SKM-1 treated with dmso at 0.1 percent for 144 hours (cell line): ENCODE results near the gene GJA3.

Experiments
- DNase-seq: peaks from one replicate; lab custom pipeline; 2025; ENCODE audit not compliant: unreplicated experiment; lab: John Stamatoyannopoulos, UW

GJA3 gene

DNA sequence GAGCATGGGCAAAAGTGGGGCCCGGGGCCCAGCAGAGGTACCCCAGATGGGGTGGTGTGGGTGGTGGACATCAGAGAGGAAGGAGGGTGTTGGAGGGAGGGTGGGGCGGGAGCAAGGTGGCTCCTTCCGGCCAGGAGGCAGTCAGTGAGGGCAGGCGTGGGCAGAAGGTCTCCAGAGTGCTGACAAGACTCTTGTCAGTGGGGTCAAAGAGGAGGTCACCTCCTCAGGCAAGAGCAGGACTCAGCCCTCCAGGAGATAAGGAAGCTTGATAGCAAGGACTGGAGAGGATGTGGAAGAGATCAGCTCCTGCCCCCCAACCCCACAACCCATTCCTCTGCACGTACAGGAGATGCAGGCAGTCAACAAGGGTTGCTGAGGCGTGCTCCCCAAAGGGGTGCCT, 9.8 kb downstream of the GJA3 start:
- no peak for DNase-seq

DNA sequence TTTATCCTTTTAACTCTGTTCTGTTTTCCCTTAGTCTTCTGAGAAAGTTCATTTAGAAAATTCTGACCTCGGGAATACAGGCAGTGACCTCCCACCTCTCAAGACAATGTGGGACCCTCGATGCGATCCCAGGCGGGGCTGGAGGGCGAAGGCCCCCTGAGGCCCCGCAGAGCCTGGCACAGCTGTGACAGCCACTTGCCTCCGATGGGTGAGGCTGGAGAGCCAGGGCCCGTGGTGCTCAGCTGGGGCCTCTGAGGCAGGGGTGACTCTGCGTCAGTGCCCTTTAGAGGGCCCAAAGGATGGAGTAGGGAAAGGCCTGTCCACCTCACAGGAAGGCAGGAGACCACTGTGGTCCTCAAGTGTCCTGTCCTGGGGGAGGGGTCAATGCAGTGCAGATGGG, 10.3 kb downstream of the GJA3 start:
- no peak for DNase-seq

GRCh38 chr13:20149762-20150161, 11.1 kb downstream of the GJA3 start:
- DNase-seq = no peak

- DNase-seq = no peak
Measured at GRCh38 chr13:20148501-20149183, 12.2 kb downstream of the GJA3 start.

DNA sequence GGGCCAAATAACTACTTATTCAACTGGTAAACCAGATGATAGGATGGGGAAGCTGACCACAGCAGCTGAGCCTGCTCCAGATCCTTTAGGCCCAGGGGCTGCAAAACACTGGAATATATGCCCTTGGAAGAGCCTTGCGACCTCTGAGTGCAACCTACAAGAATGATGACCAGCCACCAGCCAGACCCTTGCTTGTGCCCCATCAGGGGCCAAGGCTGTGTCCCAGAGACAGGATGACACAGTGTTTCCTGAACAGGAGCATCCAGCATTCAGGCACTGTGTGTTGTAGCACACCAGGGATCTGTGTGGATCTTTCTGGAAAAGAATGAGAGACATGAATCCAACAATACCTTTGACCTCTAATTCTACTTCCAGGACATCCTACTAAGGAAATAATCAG, 14.5 kb downstream of the GJA3 start:
- no peak for DNase-seq

DNA sequence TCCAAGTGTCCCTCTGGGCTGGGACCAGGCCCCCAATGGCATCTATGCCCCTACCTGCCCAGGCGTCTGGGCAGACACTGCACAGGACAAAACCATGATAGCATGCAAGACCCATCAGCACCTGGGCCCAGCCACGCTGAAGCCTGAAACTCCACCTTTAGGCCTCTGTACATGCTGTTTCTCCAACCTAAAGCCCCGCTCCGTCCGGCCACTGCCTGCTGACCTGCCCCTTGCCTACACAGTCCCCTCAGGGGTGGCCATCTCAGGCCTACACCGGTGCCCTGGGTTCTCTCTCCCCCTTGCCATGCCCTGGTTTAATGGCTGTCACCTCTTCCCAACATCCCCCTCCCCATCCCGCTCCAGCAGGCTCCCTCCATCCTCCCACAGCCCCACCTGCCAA, 15.3 kb downstream of the GJA3 start:
- DNase-seq = no peak

GRCh38 chr13:20144141-20144850, 16.6 kb downstream of the GJA3 start:
- no peak for DNase-seq

DNA sequence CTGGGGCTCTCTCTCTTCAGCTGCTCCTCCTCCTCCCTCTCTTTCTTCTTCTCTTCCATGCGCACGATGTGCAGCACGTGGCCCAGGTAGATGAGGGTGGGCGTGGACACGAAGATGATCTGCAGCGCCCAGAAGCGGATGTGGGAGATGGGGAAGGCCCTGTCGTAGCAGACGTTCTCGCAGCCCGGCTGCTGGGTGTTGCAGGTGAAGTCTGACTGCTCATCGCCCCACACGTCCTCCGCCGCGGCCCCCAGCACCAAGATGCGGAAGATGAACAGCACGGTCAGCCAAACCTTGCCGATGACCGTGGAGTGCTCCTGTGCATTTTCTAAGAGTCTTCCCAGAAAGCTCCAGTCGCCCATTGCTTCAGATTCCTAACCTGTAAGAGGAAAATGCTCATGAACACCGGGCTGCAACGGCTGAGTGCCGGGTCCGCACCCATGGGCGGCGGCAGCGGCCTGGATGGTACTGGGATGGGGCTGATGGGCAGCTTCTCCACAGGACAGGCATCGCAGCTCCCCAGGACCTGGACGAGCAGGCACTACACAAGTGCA, 17.8 kb downstream of the GJA3 start:
- DNase-seq = no peak

DNA sequence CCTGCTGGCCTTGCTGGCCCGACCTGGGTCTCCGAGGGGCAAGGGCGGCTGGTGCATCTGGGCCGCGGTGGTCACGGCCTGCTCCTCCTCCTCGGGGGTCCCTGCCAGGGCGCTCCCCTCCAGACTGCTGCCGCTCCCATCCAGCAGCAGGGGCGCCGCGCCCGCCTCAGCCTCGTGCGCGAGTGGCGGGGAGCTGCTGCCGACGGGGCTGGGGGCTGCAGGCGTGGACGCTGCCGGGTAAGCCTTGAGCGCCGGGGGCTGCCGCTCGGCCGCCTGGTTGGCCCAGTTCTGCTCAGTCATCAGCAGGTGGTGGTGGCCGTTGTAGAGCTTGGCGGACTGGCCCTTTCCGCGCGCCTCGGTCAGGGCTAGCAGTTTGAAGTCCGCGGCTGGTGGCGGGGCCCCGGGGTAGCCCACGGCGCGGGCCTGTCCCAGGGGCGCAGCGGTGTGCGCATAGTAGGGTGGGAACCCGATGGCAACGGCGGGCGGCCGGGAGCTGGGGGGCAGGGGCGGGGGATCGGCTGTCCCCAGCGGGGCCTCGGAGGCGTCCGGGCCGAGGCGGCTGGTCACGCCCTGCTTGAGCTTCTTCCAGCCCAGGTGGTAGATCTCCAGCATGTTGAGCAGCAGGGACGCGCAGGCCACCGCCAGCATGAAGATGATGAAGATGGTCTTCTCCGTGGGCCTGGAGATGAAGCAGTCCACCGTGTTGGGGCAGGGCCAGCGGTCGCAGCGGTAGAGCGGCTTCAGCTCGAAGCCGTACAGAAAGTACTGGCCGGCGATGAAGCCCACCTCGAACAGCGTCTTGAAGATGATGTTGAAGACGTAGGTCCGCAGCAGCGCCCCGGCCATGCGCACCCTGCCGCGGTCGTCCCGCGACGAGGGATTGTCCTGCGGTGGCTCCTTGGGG, 18.6 kb downstream of the GJA3 start:
- no peak for DNase-seq

DNA sequence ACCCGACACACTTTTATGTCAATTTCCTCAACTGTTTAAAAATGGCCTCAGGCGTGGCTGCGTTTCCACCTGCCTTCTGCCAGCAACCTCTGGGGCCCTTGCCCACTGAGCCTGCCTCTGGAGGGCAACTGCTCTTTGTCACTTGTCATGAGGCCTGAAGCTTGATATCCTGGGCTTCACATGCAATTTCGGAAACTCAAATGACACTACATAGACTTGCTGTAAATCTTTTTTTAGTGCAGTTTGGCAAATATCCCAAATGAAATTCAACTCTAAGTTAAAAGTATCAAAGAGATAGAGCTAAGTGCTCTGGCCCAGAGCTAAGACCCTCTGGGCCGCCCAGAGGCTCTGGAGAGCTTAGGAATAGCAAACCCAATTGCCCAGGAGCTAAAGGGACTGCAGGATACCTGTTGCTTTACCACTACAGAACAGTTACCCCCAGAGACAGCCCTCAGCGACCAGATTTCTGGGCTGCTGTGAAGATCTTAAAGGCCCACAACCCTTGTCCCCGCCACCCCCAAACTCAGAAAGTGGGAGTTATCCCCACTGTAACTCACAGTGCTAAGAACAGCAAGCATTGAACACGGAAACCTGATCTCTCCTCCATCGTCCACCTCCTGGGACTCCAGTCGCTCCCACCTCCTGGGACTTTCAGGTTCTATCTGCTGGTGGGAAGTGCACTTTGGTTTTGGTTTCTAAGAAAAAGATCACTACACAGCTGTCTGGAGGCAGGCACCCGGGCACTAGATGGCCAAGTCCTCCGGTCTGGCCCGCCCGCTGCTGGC, 19.4 kb downstream of the GJA3 start:
- no peak for DNase-seq

- DNase-seq = no peak
Measured at GRCh38 chr13:20140487-20140886, 20.4 kb downstream of the GJA3 start.

- no peak for DNase-seq
Measured at GRCh38 chr13:20137875-20138274, 23.0 kb downstream of the GJA3 start.

DNA sequence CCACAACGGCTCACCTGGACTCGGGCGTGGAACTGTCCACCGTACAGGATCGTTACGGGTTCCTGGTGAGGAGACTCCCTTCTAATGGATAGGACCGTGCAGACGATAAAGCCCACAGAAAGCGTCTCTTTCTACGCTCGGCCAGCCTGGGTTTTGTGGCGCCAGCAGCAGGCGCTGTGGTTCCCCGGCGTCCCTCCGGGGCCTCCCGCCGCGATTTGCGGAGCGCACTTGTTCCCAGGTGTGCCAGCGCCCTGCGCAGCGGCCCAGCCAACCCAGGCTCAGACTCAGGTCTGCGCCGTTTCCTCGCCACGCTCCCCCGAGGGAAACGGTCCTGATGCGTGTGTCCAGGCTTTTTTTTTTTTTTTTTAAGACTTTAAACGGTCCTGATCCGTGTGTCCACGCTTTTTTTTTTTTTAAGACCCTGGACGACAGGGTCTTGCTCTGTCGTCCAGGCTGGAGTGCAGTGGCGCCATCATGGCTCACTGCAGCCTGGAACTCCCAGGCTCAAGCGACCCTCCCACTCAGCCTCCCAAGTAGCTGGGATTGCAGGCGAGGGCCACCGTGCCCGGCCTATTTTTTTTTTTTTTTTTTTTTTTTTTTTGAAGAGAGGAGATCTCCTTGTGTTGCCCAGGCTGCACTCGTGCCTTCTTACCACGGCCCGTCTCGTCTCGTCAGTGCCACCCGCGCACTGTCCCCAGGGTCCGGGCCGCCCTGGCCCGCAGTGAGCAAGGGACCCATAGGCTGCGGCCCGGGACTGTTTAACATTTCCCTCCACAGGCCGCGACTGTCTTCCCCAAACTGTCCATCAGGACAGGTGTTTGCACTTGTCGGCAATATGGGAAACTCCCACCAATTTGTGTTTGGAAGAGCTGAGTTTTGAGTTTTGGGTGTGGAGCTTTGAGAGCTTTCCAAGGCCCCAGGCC, 23.8 kb downstream of the GJA3 start:
- no peak for DNase-seq

DNA sequence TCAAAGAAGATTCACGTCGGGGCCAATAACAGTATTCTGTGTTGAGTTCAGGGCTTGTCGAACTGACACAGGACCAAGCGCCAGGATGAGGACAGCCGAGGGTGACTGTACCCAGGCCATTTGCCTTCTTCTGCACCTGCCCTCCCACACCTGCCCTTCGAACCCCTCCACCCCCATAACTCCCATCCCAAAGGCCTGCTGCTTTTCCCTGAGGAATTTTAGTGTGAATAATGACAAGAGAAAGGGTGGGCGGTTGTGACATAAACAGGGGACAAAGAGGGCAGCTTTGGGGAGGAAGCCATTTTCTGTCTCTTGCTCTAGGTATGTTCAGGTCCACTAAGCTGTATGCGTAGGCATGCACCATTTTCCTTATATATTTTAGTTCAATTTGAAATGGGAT, 26.1 kb downstream of the GJA3 start:
- no peak for DNase-seq

GRCh38 chr13:20132052-20132634, 28.7 kb downstream of the GJA3 start:
- DNase-seq = no peak

GRCh38 chr13:20131057-20131832, 29.6 kb downstream of the GJA3 start:
- no peak for DNase-seq

DNA sequence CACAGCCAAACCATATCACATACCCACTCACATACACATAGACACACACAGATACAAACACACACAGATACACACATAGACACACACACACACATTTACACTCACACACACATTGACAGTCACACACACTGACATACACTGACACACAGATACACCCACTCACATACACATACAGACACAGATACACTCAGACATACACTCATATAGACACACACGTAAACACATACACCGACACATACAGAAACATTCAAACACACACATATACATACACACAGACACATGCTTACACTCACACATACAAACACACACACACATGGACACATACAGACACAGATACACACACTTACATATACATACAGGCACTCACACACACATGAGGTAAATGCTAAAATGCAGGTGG, 30.2 kb downstream of the GJA3 start:
- no peak for DNase-seq

GRCh38 chr13:20130012-20130411, 30.8 kb downstream of the GJA3 start:
- DNase-seq = no peak

DNA sequence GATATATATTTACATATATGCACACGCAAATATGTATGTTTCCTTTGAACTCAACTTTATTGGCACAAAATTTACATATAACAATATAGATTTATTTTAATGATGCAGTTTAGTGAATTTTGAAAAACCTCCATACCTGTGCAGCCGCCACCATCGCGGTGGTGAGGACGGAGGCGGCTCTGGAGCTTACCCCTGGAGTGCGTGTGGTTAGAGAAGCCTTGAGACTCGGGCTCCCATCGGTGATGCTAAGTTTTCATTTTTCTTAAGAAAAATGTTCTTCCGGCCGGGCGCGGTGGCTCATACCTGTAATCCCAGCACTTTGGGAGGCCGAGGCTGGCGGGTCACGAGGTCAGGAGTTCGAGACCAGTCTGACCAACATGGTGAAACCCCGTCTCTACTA, 31.8 kb downstream of the GJA3 start:
- no peak for DNase-seq
